HCT116 (cell line): ENCODE measurements around the gene MAP3K10. TPM values are rescaled to one million over a fixed set of nuclear protein-coding genes. Genes with fewer than 3 reads are reported as not detected.

Source experiments
- ATAC-seq: fragments of 200-7000 bp; cut with Tn5 transposase; 2 replicates; pipeline ENCODE4 v1.9.1; 2020; ENCODE audit warnings: mild to moderate bottlenecking, moderate library complexity
- BruUV-seq: library from RNA; stranded (reverse); fragments of 400-500 nt; replicated peaks from 2 replicates; lab custom pipeline; 2021; lab: Mats Ljungman, UMichigan
- CTCF ChIA-PET: fragments of 300-600 bp; sonication (Branson Sonifier 250); formaldehyde crosslinking; loops from one replicate; lab custom pipeline; 2021; ENCODE audit warnings: antibody characterized with exemption; lab: Charles Lee
- POLR2A ChIA-PET: fragments of 300-600, 350-600 bp; sonication (Branson Sonifier 250); formaldehyde crosslinking; loops from one replicate; lab custom pipeline; 2021; ENCODE audit warnings: antibody characterized with exemption; lab: Charles Lee
- RAD21 ChIA-PET, 2 experiments: fragments of 300-600 bp; sonication (Branson Sonifier 250); formaldehyde crosslinking; loops; one replicate each; lab custom pipeline; 2023; ENCODE audit warnings: low total read pairs in 2 of 2; ENCODE audit not compliant: uncharacterized antibody in 2 of 2, unreplicated experiment in 2 of 2, low non-redundant PET in 1 of 2; lab: Charles Lee
- DNase-seq: peaks from one replicate; pipeline ENCODE4 v3.0.0-alpha.2; 2010; ENCODE audit warnings: low read depth, low spot score
- H2AFZ ChIP-seq: fragments of 200-600 bp; shearing (Covaris generic), sonication (generic); 2 replicates; pipeline ENCODE4 v1.6.1; 2017; ENCODE audit warnings: low read depth, mixed run types, mixed read lengths, antibody characterized with exemption, low read length; ENCODE audit not compliant: poor library complexity, severe bottlenecking
- H3K27ac ChIP-seq: 2 replicates; pipeline ENCODE4 v1.5.1; 2012; ENCODE audit warnings: low read depth, low read length
- H3K27me3 ChIP-seq: fragments of 200-600 bp; sonication (generic); 2 replicates; pipeline ENCODE4 v1.6.1; 2016; ENCODE audit warnings: mixed run types, low read length, mixed read lengths; ENCODE audit not compliant: insufficient read depth
- H3K36me3 ChIP-seq, 2 experiments: fragments of 200-500 bp in 1 of 2; fragments of 200-600 bp in 1 of 2; sonication (Bioruptor generic) in 1 of 2; sonication (generic) in 1 of 2; 2 replicates each; pipeline versions ENCODE4 v1.5.1 to v1.6.1; 2014 to 2016; ENCODE audit warnings: low read length in 2 of 2, inconsistent platforms in 1 of 2, mixed read lengths in 1 of 2, mixed run types in 1 of 2; ENCODE audit not compliant: insufficient read depth in 2 of 2, control insufficient read depth in 1 of 2
- H3K4me1 ChIP-seq, 2 experiments: fragments of 200-600 bp in 1 of 2; sonication (generic) in 1 of 2; 2 replicates each; pipeline versions ENCODE4 v1.5.1 to v1.6.1; 2012 to 2017; ENCODE audit warnings: low read length in 2 of 2, inconsistent platforms in 1 of 2, mild to moderate bottlenecking in 1 of 2, mixed read lengths in 1 of 2, mixed run types in 1 of 2, moderate library complexity in 1 of 2; ENCODE audit not compliant: insufficient read depth in 2 of 2, control insufficient read depth in 1 of 2
- H3K4me2 ChIP-seq: fragments of 200-600 bp; sonication (generic); 2 replicates; pipeline ENCODE4 v1.6.1; 2017; ENCODE audit warnings: mixed run types, low read length, mixed read lengths
- H3K4me3 ChIP-seq, 2 experiments: fragments of 200-600 bp in 1 of 2; sonication (generic) in 1 of 2; replicated peaks in 1 of 2; 2 replicates each; pipeline ENCODE4 v1.5.1; 2011 to 2016; ENCODE audit warnings: low read length in 2 of 2, control low read depth in 1 of 2, low read depth in 1 of 2, mild to moderate bottlenecking in 1 of 2, mixed read lengths in 1 of 2, mixed run types in 1 of 2
- H3K79me2 ChIP-seq: fragments of 200-600 bp; sonication (generic); 2 replicates; pipeline ENCODE4 v1.6.1; 2017; ENCODE audit warnings: mild to moderate bottlenecking, mixed run types, low read length, moderate library complexity, mixed read lengths; ENCODE audit not compliant: insufficient read depth
- H3K9ac ChIP-seq: fragments of 200-600 bp; sonication (generic); 2 replicates; pipeline ENCODE4 v1.6.1; 2016; ENCODE audit warnings: low read length, mixed read lengths
- H3K9me2 ChIP-seq: fragments of 200-600 bp; sonication (generic), shearing (Covaris generic); 2 replicates; pipeline ENCODE4 v1.6.1; 2017; ENCODE audit warnings: mixed run types, mild to moderate bottlenecking, moderate library complexity; ENCODE audit not compliant: insufficient read depth
- H3K9me3 ChIP-seq, 2 experiments: fragments of 200-500 bp in 1 of 2; fragments of 200-600 bp in 1 of 2; sonication (Bioruptor generic) in 1 of 2; sonication (generic) in 1 of 2; 2 replicates each; pipeline ENCODE4 v1.6.1; 2014 to 2017; ENCODE audit warnings: low read length in 2 of 2, mixed read lengths in 2 of 2, inconsistent platforms in 1 of 2, low read depth in 1 of 2, mild to moderate bottlenecking in 1 of 2, mixed run types in 1 of 2, moderate library complexity in 1 of 2; ENCODE audit not compliant: control insufficient read depth in 1 of 2, insufficient read depth in 1 of 2
- H4K20me1 ChIP-seq: fragments of 200-600 bp; sonication (generic), shearing (Covaris generic); 2 replicates; pipeline ENCODE4 v1.6.1; 2017; ENCODE audit warnings: mixed run types, mild to moderate bottlenecking, moderate library complexity; ENCODE audit not compliant: insufficient read depth
- CEBPB ChIP-seq: IDR thresholded peaks from 2 replicates; pipeline ENCODE4 v1.6.1; 2012; ENCODE audit warnings: low read depth
- EGR1 ChIP-seq: IDR thresholded peaks from 2 replicates; pipeline ENCODE4 v1.6.1; 2012; ENCODE audit warnings: low read depth
- ELF1 ChIP-seq: IDR thresholded peaks from 2 replicates; pipeline ENCODE4 v1.6.1; 2012; ENCODE audit warnings: low read depth, borderline replicate concordance
- EZH2 ChIP-seq: fragments of 200-600 bp; sonication (generic); IDR thresholded peaks from 2 replicates; pipeline ENCODE4 v1.6.1; 2017; ENCODE audit warnings: antibody characterized with exemption, mixed run types
- FOSL1 ChIP-seq: IDR thresholded peaks from 2 replicates; pipeline ENCODE4 v1.6.1; 2012; ENCODE audit warnings: low read depth
- JUND ChIP-seq: IDR thresholded peaks from 2 replicates; pipeline ENCODE4 v1.6.1; 2012
- POLR2A ChIP-seq: IDR thresholded peaks from 2 replicates; pipeline ENCODE4 v1.7.0; 2011; ENCODE audit warnings: borderline replicate concordance; ENCODE audit not compliant: insufficient read depth, insufficient read length; ENCODE audit errors: extremely low read depth
- POLR2AphosphoS5 ChIP-seq: IDR thresholded peaks from 2 replicates; pipeline ENCODE4 v1.6.1; 2011; ENCODE audit warnings: mild to moderate bottlenecking, low read depth, low read length, moderate library complexity
- RAD21 ChIP-seq: IDR thresholded peaks from 2 replicates; pipeline ENCODE4 v1.6.1; 2012; ENCODE audit warnings: low read depth, mild to moderate bottlenecking
- TCF7L2 ChIP-seq: IDR thresholded peaks from 2 replicates; pipeline ENCODE4 v1.7.0; 2011; ENCODE audit warnings: borderline replicate concordance, inconsistent platforms; ENCODE audit not compliant: insufficient read depth, insufficient read length; ENCODE audit errors: extremely low read depth
- YY1 ChIP-seq: IDR thresholded peaks from 2 replicates; pipeline ENCODE4 v1.6.1; 2011; ENCODE audit warnings: low read length, low read depth, moderate library complexity, mild to moderate bottlenecking; ENCODE audit not compliant: insufficient replicate concordance; ENCODE audit errors: extremely low read depth
- ZFX ChIP-seq: fragments of 450-650 bp; IDR thresholded peaks from 2 replicates; pipeline ENCODE4 v1.6.1; 2017
- ZNF274 ChIP-seq: fragments of 200-500 bp; sonication (Bioruptor generic); IDR thresholded peaks from 2 replicates; pipeline ENCODE4 v1.6.1; 2014; ENCODE audit warnings: mild to moderate bottlenecking, low read depth, low read length, inconsistent platforms
- intact Hi-C: fragments of 100-400 bp; cut with micrococcal nuclease; formaldehyde crosslinking; loops from 2 replicates; pipeline ENCODE4 v1.10.0; 2022
- total RNA-seq: library from RNA; stranded (reverse); gene quantifications from one replicate; pipeline ENCODE4 v1.2.1, GENCODE V29; 2021; ENCODE audit not compliant: unreplicated experiment
- TF ChIP-seq, protein P1 (sequence below): IDR thresholded peaks from 2 replicates; pipeline ENCODE4 v1.6.1; 2012
- TF ChIP-seq, protein P2 (sequence below): IDR thresholded peaks from 2 replicates; pipeline ENCODE4 v1.6.1; 2012
- TF ChIP-seq, protein P3 (sequence below): IDR thresholded peaks from 2 replicates; pipeline ENCODE4 v1.6.1; 2011; ENCODE audit warnings: mild to moderate bottlenecking, low read length, moderate library complexity; ENCODE audit not compliant: insufficient replicate concordance; ENCODE audit errors: extremely low read depth
- TF ChIP-seq, protein P4 (sequence below): IDR thresholded peaks from 2 replicates; pipeline ENCODE4 v1.6.1; 2012; ENCODE audit warnings: low read depth

Gene MAP3K10
- total RNA-seq, 1 experiment from 2014 or later: 17.3 TPM

DNA sequence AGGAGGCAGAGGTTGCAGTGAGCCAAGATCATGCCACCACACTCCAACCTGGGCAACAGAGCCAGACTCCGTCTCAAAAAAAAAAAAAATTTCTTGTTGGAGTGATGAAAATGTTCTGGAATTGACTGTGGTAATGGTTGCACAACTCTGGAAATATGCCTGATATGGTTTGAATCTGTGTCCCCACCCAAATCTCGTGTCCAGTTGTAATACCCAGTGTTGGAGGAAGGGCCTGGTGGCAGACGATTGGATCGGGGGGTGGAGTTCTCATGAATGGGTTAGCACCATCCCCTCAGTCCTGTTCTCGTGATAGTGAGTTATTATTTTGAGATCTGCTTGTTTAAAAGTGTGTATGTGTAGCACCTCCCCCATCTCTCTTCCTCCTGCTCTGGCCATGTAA, 41.1 kb upstream of the MAP3K10 start:
- no peak for DNase-seq
- H3K9me3 ChIP-seq: no peaks in the 10 kb centered on the region
- CTCF ChIA-PET: no interaction called here

More for the DNA sequence above, 41.1 kb upstream of the MAP3K10 start:
- BruUV-seq: no TSS peak
- Histone ChIP-seq H2AFZ (no peak overlapping the region), H3K9me2 (no peaks in the 10 kb centered on the region), H3K27ac (no peak overlapping the region), H3K27me3 (no peaks in the 10 kb centered on the region), H4K20me1 (no peaks in the 10 kb centered on the region), H3K4me3 (no peak overlapping the region), H3K9ac (no peak overlapping the region), H3K36me3 (no peaks in the 10 kb centered on the region), H3K4me1 (peaks cover 13 to 24% of the 10 kb centered on the region in 2 experiments), H3K4me2 (no peak overlapping the region), H3K79me2 (no peaks in the 10 kb centered on the region)
- no peak for ATAC-seq
- TF ChIP-seq, protein P1, sequence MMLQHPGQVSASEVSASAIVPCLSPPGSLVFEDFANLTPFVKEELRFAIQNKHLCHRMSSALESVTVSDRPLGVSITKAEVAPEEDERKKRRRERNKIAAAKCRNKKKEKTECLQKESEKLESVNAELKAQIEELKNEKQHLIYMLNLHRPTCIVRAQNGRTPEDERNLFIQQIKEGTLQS: no peak
- TF ChIP-seq POLR2AphosphoS5: no peak
- TF ChIP-seq, protein P2, sequence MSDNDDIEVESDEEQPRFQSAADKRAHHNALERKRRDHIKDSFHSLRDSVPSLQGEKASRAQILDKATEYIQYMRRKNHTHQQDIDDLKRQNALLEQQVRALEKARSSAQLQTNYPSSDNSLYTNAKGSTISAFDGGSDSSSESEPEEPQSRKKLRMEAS: no peak
- no peak for TF ChIP-seq EZH2
- no peak for TF ChIP-seq CEBPB
- TF ChIP-seq, protein P3, sequence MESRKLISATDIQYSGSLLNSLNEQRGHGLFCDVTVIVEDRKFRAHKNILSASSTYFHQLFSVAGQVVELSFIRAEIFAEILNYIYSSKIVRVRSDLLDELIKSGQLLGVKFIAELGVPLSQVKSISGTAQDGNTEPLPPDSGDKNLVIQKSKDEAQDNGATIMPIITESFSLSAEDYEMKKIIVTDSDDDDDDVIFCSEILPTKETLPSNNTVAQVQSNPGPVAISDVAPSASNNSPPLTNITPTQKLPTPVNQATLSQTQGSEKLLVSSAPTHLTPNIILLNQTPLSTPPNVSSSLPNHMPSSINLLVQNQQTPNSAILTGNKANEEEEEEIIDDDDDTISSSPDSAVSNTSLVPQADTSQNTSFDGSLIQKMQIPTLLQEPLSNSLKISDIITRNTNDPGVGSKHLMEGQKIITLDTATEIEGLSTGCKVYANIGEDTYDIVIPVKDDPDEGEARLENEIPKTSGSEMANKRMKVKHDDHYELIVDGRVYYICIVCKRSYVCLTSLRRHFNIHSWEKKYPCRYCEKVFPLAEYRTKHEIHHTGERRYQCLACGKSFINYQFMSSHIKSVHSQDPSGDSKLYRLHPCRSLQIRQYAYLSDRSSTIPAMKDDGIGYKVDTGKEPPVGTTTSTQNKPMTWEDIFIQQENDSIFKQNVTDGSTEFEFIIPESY: no peak
- TF ChIP-seq FOSL1: no peak
- TF ChIP-seq ZFX: no peak
- TF ChIP-seq ELF1: no peak
- TF ChIP-seq, protein P4, sequence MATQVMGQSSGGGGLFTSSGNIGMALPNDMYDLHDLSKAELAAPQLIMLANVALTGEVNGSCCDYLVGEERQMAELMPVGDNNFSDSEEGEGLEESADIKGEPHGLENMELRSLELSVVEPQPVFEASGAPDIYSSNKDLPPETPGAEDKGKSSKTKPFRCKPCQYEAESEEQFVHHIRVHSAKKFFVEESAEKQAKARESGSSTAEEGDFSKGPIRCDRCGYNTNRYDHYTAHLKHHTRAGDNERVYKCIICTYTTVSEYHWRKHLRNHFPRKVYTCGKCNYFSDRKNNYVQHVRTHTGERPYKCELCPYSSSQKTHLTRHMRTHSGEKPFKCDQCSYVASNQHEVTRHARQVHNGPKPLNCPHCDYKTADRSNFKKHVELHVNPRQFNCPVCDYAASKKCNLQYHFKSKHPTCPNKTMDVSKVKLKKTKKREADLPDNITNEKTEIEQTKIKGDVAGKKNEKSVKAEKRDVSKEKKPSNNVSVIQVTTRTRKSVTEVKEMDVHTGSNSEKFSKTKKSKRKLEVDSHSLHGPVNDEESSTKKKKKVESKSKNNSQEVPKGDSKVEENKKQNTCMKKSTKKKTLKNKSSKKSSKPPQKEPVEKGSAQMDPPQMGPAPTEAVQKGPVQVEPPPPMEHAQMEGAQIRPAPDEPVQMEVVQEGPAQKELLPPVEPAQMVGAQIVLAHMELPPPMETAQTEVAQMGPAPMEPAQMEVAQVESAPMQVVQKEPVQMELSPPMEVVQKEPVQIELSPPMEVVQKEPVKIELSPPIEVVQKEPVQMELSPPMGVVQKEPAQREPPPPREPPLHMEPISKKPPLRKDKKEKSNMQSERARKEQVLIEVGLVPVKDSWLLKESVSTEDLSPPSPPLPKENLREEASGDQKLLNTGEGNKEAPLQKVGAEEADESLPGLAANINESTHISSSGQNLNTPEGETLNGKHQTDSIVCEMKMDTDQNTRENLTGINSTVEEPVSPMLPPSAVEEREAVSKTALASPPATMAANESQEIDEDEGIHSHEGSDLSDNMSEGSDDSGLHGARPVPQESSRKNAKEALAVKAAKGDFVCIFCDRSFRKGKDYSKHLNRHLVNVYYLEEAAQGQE: no peak
- no peak for TF ChIP-seq TCF7L2
- TF ChIP-seq EGR1: no peak
- no peak for TF ChIP-seq POLR2A
- TF ChIP-seq YY1: no peak
- TF ChIP-seq ZNF274: no peak
- no peak for TF ChIP-seq JUND
- no peak for TF ChIP-seq RAD21
- ChIA-PET POLR2A (no interaction called here), RAD21 (no interaction called here)
- intact Hi-C loops: no loop called here
